Left ventricle myocardium superior (tissue), 1 donor: ENCODE results near the gene CA7. TPM values are rescaled to one million over a fixed set of nuclear protein-coding genes. Genes with fewer than 3 reads are reported as not detected.

Experiments
- ATAC-seq: fragments of 200-7000 bp; cut with Tn5 transposase; one replicate; pipeline ENCODE4 v1.9.1; 2020; ENCODE audit warnings: mild to moderate bottlenecking, moderate library complexity
- DNase-seq: peaks from one replicate; pipeline ENCODE4 v3.0.0-alpha.2; 2020
- intact Hi-C: fragments of 100-400 bp; cut with micrococcal nuclease; formaldehyde crosslinking; loops from one replicate; pipeline ENCODE4 v1.11.0; 2022
- long read RNA-seq: library from polyadenylated mRNA; unstranded; transcript quantifications from one replicate; pipeline ENCODE4 v2.0.0, GENCODE V29; 2021
- total RNA-seq: library from RNA; stranded (reverse); fragmentation: NEBNext Ultra II Directional; extraction: Animal tissue kit (Norgen Biotek cat#: 25700); gene quantifications from one replicate; pipeline ENCODE4 v1.2.1, GENCODE V29; 2021
- donor health status: DM: no; HTN: yes; CAD: no; lungs with severe emphysema.

The CA7 gene
- not detected for total RNA-seq
- long read RNA-seq, result 0 reads

- peak; percentile 45 for ATAC-seq
- intact Hi-C loops, result no loop called here
- no peak for DNase-seq
These were observed at the start of gene CA7 for GRCh38 chr16:66844342-66845079. CA7 (plus strand) TSS chr16:66844414; CDS start chr16:66844488, 74 bp downstream.

- intact Hi-C loops, result no loop called here
- DNase-seq (no peak), ATAC-seq (no peak)
These were observed 46.1 kb upstream of the CA7 start for GRCh38 chr16:66798161-66798560.

GRCh38 chr16:66800856-66801255, 43.4 kb upstream of the CA7 start:
- DNase-seq, result no peak
- ATAC-seq, result no peak
- intact Hi-C loops, result no loop called here

- ATAC-seq (no peak), DNase-seq (no peak)
- intact Hi-C loops, result no loop called here
These were observed 42.7 kb upstream of the CA7 start, which contains the start of gene TERB1 for GRCh38 chr16:66801320-66802105. TERB1 (minus strand) TSS chr16:66801584; CDS start chr16:66796798, 4,786 bp downstream.

GRCh38 chr16:66802159-66802558, 42.1 kb upstream of the CA7 start:
- no peak for ATAC-seq

GRCh38 chr16:66809765-66810164, 34.4 kb upstream of the CA7 start:
- ATAC-seq, result no peak
- intact Hi-C loops, result no loop called here
- DNase-seq, result no peak

More at GRCh38 chr16:66802159-66802558, 42.1 kb upstream of the CA7 start:
- no peak for DNase-seq
- intact Hi-C loops, result no loop called here

- DNase-seq (no peak), ATAC-seq (peak; percentile 38)
- intact Hi-C loops, result no loop called here
These were observed 33.8 kb upstream of the CA7 start for GRCh38 chr16:66810391-66810790.

- ATAC-seq, result no peak
- DNase-seq, result no peak
- intact Hi-C loops, result no loop called here
These were observed 33.2 kb upstream of the CA7 start for GRCh38 chr16:66811043-66811442.

GRCh38 chr16:66814734-66815133, 29.5 kb upstream of the CA7 start:
- ATAC-seq (no peak), DNase-seq (no peak)
- intact Hi-C loops, result no loop called here

- ATAC-seq (no peak), DNase-seq (no peak)
- intact Hi-C loops, result no loop called here
These were observed 20.2 kb upstream of the CA7 start for GRCh38 chr16:66824006-66824405.

- peak; percentile 99 for ATAC-seq
- intact Hi-C loops, result no loop called here
- peak; percentile 95 for DNase-seq
These were observed 13.5 kb upstream of the CA7 start, which contains the start of gene NAE1 for GRCh38 chr16:66830422-66831404. NAE1 (minus strand) TSS chr16:66830976; CDS start chr16:66830899, 77 bp downstream.

- DNase-seq (no peak), ATAC-seq (no peak)
- intact Hi-C loops, result no loop called here
These were observed 12.0 kb upstream of the CA7 start for GRCh38 chr16:66832190-66832589.

- ATAC-seq (no peak), DNase-seq (no peak)
- intact Hi-C loops, result no loop called here
These were observed 11.4 kb upstream of the CA7 start for GRCh38 chr16:66832661-66833305.

GRCh38 chr16:66834746-66835145, 9.5 kb upstream of the CA7 start:
- intact Hi-C loops, result no loop called here
- ATAC-seq (no peak), DNase-seq (no peak)

- ATAC-seq (no peak), DNase-seq (no peak)
- intact Hi-C loops, result no loop called here
These were observed 3.3 kb upstream of the CA7 start for GRCh38 chr16:66840883-66841282.

GRCh38 chr16:66841366-66841765, 2.8 kb upstream of the CA7 start:
- intact Hi-C loops, result no loop called here
- ATAC-seq, result no peak
- no peak for DNase-seq

- intact Hi-C loops, result no loop called here
- ATAC-seq (no peak), DNase-seq (no peak)
These were observed 1.4 kb upstream of the CA7 start for GRCh38 chr16:66842765-66843164.

- DNase-seq (no peak), ATAC-seq (no peak)
- intact Hi-C loops, result no loop called here
These were observed 1.0 kb upstream of the CA7 start for GRCh38 chr16:66843191-66843590.

GRCh38 chr16:66844009-66844341, 239 bp upstream of the CA7 start:
- DNase-seq (no peak), ATAC-seq (no peak)
- intact Hi-C loops, result no loop called here
